ENCODE measurements around the gene EPS8.

Gene EPS8

DNA sequence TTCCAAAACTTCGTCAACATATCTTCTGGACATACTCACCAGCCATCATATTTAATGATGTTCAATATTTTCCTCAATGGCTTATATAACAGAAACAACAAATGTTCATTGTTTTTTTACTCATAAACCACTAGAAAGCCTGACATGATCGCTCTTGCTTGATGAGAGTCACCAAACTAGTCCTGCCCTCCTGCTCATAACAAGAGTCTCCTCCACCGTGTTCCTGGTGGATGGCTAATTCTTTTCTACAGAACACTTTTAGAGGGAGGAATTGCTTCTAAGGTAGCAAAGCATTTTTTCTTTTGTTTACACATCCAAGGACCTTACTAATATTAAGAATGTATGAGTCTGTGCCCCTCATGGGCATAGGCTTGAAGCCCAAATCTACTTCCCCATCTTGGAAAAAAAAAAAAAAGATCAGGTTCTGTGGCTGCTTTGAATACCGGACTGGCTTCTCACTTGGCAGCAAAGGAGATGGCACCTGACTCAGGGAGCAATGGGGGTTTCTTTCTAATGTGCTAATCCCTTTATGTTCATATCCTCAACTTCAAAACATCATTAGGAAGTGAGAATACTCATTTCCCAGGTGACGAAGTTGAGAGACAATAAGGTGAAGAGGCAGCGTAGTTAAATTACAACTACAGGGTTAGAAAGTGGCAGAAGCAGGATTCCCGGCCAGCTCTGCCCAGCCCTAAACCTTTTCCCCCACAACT, 188.8 kb downstream of the EPS8 start:
- no peak overlapping the region for H3K4me3 ChIP-seq (ENCODE audit: low read depth, low read length)
- TF ChIP-seq, protein P1, sequence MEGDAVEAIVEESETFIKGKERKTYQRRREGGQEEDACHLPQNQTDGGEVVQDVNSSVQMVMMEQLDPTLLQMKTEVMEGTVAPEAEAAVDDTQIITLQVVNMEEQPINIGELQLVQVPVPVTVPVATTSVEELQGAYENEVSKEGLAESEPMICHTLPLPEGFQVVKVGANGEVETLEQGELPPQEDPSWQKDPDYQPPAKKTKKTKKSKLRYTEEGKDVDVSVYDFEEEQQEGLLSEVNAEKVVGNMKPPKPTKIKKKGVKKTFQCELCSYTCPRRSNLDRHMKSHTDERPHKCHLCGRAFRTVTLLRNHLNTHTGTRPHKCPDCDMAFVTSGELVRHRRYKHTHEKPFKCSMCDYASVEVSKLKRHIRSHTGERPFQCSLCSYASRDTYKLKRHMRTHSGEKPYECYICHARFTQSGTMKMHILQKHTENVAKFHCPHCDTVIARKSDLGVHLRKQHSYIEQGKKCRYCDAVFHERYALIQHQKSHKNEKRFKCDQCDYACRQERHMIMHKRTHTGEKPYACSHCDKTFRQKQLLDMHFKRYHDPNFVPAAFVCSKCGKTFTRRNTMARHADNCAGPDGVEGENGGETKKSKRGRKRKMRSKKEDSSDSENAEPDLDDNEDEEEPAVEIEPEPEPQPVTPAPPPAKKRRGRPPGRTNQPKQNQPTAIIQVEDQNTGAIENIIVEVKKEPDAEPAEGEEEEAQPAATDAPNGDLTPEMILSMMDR (IDR thresholded peaks at IDR 0.05; ENCODE audit: low read depth, low read length), result no peak

DNA sequence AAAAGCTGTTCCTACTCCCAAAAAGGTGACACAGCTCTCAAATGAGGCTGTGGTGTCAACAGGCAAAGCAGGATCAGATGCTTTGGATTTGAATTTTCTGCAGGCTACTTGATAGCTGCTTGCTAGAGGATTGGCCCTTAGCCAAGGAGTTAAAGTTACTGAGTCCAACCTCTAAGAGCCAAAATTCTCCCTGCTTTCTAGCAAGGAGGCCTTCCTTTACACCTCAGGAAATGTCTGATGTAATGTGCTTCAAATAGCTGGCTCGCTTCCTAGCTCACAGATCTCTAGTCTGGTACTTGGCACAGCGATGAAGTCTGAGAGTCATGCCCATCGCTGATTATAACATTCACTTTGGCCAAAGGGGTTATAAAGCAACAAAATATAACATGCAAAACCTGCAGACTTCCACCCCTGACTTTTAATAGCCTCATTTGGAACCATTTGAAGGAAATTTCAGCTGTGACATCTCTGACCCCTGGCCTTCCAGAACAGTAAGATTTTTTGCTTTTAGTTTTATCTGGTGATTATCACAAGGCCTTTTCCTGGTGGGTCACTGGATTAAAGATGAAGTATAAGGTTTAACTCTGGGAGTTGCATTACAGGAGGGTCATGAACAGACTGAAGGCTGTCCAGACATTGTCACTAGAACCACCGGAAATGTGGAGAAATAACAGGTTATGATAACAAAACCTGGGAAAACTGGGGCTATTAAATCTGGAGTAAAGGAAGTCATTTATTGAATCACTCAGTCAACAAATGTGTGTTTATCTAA, 189.7 kb downstream of the EPS8 start:
- TF ChIP-seq, protein P1 (IDR thresholded peaks at IDR 0.05; ENCODE audit: low read depth, low read length), result no peak
- H3K4me3 ChIP-seq (ENCODE audit: low read depth, low read length), result no peak overlapping the region

DNA sequence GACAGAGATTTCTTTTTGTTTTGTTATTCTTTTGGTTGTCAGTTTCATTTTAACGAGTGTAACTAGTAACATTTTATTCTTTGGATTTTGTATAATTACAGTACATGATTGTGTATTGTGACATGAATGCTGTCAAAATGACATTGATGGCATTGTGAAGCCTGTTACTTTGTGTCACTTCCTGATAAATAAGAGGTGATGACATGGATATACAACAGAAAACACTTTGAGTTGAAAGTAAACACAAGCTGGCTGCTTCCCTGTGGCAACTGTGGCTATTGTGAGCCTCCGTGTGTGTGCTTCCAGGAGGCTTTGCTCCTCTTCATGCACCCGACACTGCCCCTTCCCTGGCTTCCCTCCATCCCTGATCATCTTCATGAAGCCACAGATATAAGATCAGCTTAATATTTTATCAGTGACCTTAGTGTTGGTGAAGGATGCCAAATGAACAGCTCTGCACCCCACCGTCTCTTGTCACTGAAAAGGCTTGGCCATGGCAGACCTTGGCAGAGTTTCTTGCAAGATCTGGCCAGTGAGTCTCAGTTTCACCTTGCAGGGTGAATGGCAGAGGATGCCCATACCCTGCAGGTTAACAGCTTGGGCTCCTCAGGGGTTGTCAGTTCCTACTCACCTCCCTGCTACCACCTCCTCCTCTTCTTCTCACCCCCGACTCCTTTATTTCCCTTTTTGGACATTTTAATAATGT, 191.9 kb downstream of the EPS8 start:
- no peak overlapping the region for H3K4me3 ChIP-seq (ENCODE audit: low read depth, low read length)
- TF ChIP-seq, protein P1 (IDR thresholded peaks at IDR 0.05; ENCODE audit: low read depth, low read length), result no peak

DNA sequence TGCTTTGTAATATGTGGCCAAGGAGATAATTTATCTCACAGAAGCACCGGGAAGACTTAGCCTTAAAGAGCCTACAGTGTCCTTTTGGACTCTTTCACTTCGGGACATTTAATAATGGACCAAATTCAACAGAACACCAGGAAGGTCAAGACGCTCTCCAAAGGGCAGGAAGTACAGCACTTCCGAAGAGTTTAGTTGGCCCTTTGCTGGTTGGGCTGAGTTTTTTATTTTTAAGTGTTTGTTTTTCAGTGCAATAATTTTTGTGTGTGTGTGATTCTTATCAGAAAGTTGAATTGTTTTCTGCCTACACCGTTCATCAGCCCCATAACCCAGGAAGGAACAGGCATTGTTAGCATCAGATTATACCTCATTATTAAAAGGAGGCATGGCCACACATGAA, 193.0 kb downstream of the EPS8 start:
- no peak overlapping the region for H3K4me3 ChIP-seq (ENCODE audit: low read depth, low read length)
- TF ChIP-seq, protein P1 (IDR thresholded peaks at IDR 0.05; ENCODE audit: low read depth, low read length), result no peak

DNA sequence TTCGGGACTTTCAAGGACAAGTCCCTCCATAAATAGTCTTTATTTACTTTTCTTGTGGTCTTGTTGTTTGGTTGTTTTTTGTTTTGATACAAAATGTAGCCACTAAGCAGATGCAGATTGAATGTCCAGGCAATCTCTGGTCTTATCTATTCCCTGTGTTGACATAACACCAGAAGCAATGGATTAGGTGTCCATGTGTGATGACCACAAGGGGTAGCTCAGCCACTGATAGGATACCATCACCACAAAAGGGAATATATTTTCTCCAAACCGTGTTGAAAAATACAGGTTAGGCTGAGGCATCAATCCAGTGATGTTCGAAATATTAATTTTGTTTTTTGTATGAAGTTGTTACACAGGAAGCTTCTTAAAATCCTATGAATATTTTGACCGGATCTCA, 196.3 kb downstream of the EPS8 start:
- H3K4me3 ChIP-seq (ENCODE audit: low read depth, low read length), result no peak overlapping the region
- TF ChIP-seq, protein P1 (IDR thresholded peaks at IDR 0.05; ENCODE audit: low read depth, low read length), result no peak

DNA sequence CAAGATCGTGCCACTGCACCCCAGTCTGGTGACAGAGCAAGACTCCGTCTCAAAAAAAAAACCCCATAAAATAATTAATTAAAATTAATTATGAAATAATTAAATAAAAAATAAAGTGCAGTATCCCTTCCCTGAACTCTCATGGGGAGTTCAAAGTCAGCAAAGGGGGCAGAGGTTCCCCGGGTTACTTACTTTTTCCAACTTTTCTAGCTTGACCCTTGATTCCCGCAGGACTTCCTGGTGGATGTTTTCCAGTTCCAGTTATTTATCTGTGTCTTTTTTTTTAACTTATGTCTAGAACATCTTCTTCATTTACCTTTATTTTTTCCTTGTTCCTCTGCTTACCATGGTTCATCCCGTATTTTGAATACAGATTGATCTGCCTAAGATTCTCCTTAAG, 197.4 kb downstream of the EPS8 start:
- TF ChIP-seq, protein P1 (IDR thresholded peaks at IDR 0.05; ENCODE audit: low read depth, low read length), result no peak
- H3K4me3 ChIP-seq (ENCODE audit: low read depth, low read length), result no peak overlapping the region

Data from WI38 (cell line).